Kidney epithelial cell (primary cell): ENCODE measurements around the gene WNT16. TPM values are rescaled to one million over a fixed set of nuclear protein-coding genes. Genes with fewer than 3 reads are reported as not detected.

Experiments used
- DNase-seq: peaks from one replicate; pipeline ENCODE4 v3.0.0-alpha.2; 2010; ENCODE audit warnings: low read depth
- H3K27me3 ChIP-seq: 2 replicates; pipeline ENCODE4 v1.6.0; 2011; ENCODE audit warnings: low read length; ENCODE audit not compliant: control insufficient read depth, insufficient read depth
- H3K36me3 ChIP-seq: 2 replicates; pipeline ENCODE4 v1.5.1; 2011; ENCODE audit warnings: low read length; ENCODE audit not compliant: control insufficient read depth, insufficient read depth
- H3K4me3 ChIP-seq: 2 replicates; pipeline ENCODE4 v1.5.1; 2011; ENCODE audit warnings: low read depth, mild to moderate bottlenecking, control low read depth, low read length
- total RNA-seq: library from RNA; depleted of rRNA; stranded (reverse); fragments of >200 nt; gene quantifications from 2 replicates; pipeline ENCODE4 v1.2.3, GENCODE V29; 2015
- TF ChIP-seq, protein P1 (sequence below): IDR thresholded peaks from 2 replicates; pipeline ENCODE4 v1.5.1; 2011; ENCODE audit warnings: mild to moderate bottlenecking, moderate library complexity, low read length, control low read depth, inconsistent platforms; ENCODE audit not compliant: insufficient read depth, poor library complexity, severe bottlenecking

Gene WNT16
- total RNA-seq, 1 donor from 2014 or later: not detected

- H3K4me3 ChIP-seq: no peak overlapping the region
- TF ChIP-seq, protein P1, sequence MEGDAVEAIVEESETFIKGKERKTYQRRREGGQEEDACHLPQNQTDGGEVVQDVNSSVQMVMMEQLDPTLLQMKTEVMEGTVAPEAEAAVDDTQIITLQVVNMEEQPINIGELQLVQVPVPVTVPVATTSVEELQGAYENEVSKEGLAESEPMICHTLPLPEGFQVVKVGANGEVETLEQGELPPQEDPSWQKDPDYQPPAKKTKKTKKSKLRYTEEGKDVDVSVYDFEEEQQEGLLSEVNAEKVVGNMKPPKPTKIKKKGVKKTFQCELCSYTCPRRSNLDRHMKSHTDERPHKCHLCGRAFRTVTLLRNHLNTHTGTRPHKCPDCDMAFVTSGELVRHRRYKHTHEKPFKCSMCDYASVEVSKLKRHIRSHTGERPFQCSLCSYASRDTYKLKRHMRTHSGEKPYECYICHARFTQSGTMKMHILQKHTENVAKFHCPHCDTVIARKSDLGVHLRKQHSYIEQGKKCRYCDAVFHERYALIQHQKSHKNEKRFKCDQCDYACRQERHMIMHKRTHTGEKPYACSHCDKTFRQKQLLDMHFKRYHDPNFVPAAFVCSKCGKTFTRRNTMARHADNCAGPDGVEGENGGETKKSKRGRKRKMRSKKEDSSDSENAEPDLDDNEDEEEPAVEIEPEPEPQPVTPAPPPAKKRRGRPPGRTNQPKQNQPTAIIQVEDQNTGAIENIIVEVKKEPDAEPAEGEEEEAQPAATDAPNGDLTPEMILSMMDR: peak; percentile 1
- no peaks in the 10 kb centered on the region for H3K36me3 ChIP-seq
- no peak for DNase-seq
- no peaks in the 10 kb centered on the region for H3K27me3 ChIP-seq
These were observed 44.4 kb downstream of the WNT16 start for GRCh38 chr7:121373177-121373576.

GRCh38 chr7:121376979-121377378 lies 48.2 kb downstream of the WNT16 start:
- DNase-seq: no peak
- Histone ChIP-seq H3K27me3 (no peaks in the 10 kb centered on the region), H3K4me3 (no peak overlapping the region), H3K36me3 (peaks cover 2% of the 10 kb centered on the region)
- TF ChIP-seq, protein P1: no peak

DNA sequence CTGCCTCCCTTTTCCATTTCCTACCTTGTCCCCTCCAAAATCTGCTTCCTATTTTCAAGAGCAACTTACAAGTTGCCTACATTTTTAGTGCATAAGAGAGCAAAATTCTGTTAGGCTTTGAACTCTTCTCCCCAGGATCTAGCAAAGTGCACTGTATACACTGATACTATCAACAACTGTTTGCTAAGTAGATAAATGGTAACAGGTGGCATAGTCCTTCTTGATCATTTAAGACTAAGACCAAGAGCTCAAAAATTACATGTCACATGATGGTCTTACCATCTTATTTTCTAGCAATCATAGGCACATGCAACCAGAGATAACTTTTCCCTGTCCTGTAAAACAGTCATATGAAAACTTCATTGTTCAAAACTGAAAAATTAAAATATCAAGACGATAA lies 51.1 kb downstream of the WNT16 start:
- DNase-seq: no peak
- TF ChIP-seq, protein P1: no peak

DNA sequence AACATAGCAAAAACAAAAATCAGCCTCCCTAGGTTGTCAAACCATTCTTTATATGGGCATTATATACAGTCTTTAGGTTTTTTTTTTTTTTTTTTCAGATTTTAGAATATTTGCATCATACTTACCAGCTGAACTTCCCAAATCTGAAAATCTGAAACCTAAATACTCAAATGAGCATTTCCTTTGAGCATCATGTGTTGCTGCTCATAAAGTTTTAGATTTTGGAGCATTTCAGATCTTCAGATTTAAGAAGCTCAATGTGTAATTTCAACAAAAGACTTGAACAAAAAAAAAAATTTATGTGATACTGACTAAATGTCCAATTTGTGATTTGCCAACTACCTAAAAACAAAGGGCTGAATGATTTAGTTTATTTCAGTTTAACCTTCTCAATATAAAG lies 53.7 kb downstream of the WNT16 start:
- DNase-seq: no peak
- TF ChIP-seq, protein P1: no peak
- Histone ChIP-seq H3K36me3 (peaks cover 2% of the 10 kb centered on the region), H3K27me3 (no peaks in the 10 kb centered on the region), H3K4me3 (no peak overlapping the region)

More for the DNA sequence above, 51.1 kb downstream of the WNT16 start:
- Histone ChIP-seq H3K27me3 (no peaks in the 10 kb centered on the region), H3K4me3 (no peak overlapping the region), H3K36me3 (peaks cover 2% of the 10 kb centered on the region)

DNA sequence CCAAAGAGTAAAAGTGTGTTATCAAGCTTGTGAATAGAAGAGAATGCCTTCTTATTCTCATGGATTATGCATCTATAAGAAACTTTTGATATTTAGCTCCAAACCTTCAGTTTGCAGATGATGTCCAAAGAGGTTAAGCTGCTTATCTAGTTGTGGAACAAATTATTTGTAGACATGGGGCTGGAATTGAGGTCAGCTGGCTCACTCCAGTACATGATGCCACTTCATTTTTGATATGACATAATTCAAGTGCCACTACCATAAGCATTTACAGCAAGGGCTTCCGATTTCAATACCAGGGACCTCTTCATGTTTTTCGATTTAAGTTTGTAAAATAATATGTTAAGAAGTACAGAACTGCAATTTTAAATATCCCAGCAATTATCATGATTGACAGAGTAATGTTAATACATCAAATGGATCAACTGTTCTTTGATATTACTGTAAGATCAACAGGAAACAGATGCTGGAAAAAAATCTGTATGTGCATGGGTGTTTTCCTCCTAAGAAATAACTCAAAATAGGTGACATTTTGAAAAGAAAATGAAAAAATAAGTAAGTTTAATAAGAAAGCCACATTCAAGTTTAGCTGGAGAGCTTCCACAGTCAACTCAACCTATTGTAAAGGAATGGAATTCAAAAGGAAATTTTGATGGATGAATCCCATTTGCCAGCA lies 54.6 kb downstream of the WNT16 start:
- H3K27me3 ChIP-seq: no peaks in the 10 kb centered on the region
- TF ChIP-seq, protein P1: no peak
- no peak overlapping the region for H3K4me3 ChIP-seq
- peaks cover 2% of the 10 kb centered on the region for H3K36me3 ChIP-seq
- no peak for DNase-seq

DNA sequence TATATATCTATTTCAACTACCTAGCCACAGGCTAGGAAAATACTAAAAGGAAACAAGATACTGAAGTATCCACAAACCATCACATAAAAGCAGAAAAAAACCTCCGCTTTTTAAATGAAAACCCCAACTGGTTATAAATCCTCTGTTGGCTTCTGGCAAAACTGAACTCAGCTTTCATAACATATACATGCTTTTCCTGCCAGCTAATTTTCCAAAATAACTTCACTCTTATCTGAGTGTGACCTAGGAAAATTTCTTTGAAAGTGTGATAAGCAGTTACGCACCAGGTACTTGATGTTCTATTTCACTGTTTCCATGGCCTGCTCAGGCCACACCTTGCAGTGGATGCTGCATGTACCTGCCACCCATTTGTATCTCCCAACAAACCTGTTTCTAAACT lies 55.5 kb downstream of the WNT16 start:
- no peak for DNase-seq
- TF ChIP-seq, protein P1: no peak
- H3K4me3 ChIP-seq: no peak overlapping the region
- H3K36me3 ChIP-seq: peaks cover under 1% of the 10 kb centered on the region
- H3K27me3 ChIP-seq: no peaks in the 10 kb centered on the region
